Measurements from ENCODE around the gene TNFAIP8L3.
"Not testable (repeated sequence)": the region's sequence is repeated elsewhere in the genome, so short reads cannot be mapped to it uniquely, and the experiment has no call there.

The TNFAIP8L3 gene

GRCh38 chr15:51094606-51095569 lies at the start of gene TNFAIP8L3:
TSS of gene TNFAIP8L3 (minus strand) at chr15:51094906. CDS start at chr15:51094595, 311 bp downstream.
- Histone ChIP-seq H2AFZ (ENCODE audit: low read depth) (peak within 1 kb of the TSS; percentile 49; the same call in 1 of the 2 replicates), H3K27me3 (ENCODE audit: insufficient read depth, low read depth) (no peaks in the 10 kb centered on the region), H3K79me2 (ENCODE audit: insufficient read depth, low read depth) (no peaks in the 10 kb centered on the region), H3K36me3 (ENCODE audit: insufficient read depth) (no peaks in the 10 kb centered on the region), H3K4me3 (IDR thresholded peaks at IDR 0.05; ENCODE audit: insufficient read depth, low read depth, low read length) (no peak within 1 kb of the TSS), H3K27ac (no peak within 1 kb of the TSS), H4K20me1 (ENCODE audit: insufficient read depth) (no peaks in the 10 kb centered on the region), H3K4me1 (ENCODE audit: low read depth, poor library complexity, severe bottlenecking) (no peaks in the 10 kb centered on the region), H3K4me2 (no peak within 1 kb of the TSS), H3K9ac (no peak within 1 kb of the TSS)
- no peak for TF ChIP-seq CTCF (conservative IDR thresholded peaks at IDR 0.05; ENCODE audit: low read depth, low read length)

- H3K79me2 ChIP-seq (ENCODE audit: insufficient read depth, low read depth), result no peaks in the 10 kb centered on the region
- no peak for TF ChIP-seq CTCF (conservative IDR thresholded peaks at IDR 0.05; ENCODE audit: low read depth, low read length)
- no peaks in the 10 kb centered on the region for H4K20me1 ChIP-seq (ENCODE audit: insufficient read depth)
- no peak overlapping the region for H3K4me2 ChIP-seq
- H3K4me3 ChIP-seq (IDR thresholded peaks at IDR 0.05; ENCODE audit: insufficient read depth, low read depth, low read length), result no peak overlapping the region
- no peaks in the 10 kb centered on the region for H3K4me1 ChIP-seq (ENCODE audit: low read depth, poor library complexity, severe bottlenecking)
- H3K27ac ChIP-seq, result no peak overlapping the region
- H2AFZ ChIP-seq (ENCODE audit: low read depth), result no peak overlapping the region
- H3K27me3 ChIP-seq (ENCODE audit: insufficient read depth, low read depth), result no peaks in the 10 kb centered on the region
- H3K36me3 ChIP-seq (ENCODE audit: insufficient read depth), result no peaks in the 10 kb centered on the region
- H3K9ac ChIP-seq, result no peak overlapping the region
These were observed 49.4 kb upstream of the TNFAIP8L3 start for GRCh38 chr15:51144021-51144532.

GRCh38 chr15:51140347-51140746 lies 45.6 kb upstream of the TNFAIP8L3 start:
- not testable (repeated sequence) for H3K27ac ChIP-seq; H3K4me3 ChIP-seq (IDR thresholded peaks at IDR 0.05; ENCODE audit: insufficient read depth, low read depth, low read length); H3K9ac ChIP-seq; H3K79me2 ChIP-seq (ENCODE audit: insufficient read depth, low read depth); H3K36me3 ChIP-seq (ENCODE audit: insufficient read depth); H3K27me3 ChIP-seq (ENCODE audit: insufficient read depth, low read depth); H3K4me1 ChIP-seq (ENCODE audit: low read depth, poor library complexity, severe bottlenecking); H3K4me2 ChIP-seq; H2AFZ ChIP-seq (ENCODE audit: low read depth); H4K20me1 ChIP-seq (ENCODE audit: insufficient read depth)

- no peak for TF ChIP-seq CTCF (conservative IDR thresholded peaks at IDR 0.05; ENCODE audit: low read depth, low read length)
- Histone ChIP-seq H3K9ac (no peak overlapping the region), H3K4me2 (no peak overlapping the region), H2AFZ (ENCODE audit: low read depth) (no peak overlapping the region), H3K27ac (no peak overlapping the region), H3K4me1 (ENCODE audit: low read depth, poor library complexity, severe bottlenecking) (no peaks in the 10 kb centered on the region), H3K27me3 (ENCODE audit: insufficient read depth, low read depth) (no peaks in the 10 kb centered on the region), H3K36me3 (ENCODE audit: insufficient read depth) (no peaks in the 10 kb centered on the region), H3K79me2 (ENCODE audit: insufficient read depth, low read depth) (no peaks in the 10 kb centered on the region), H3K4me3 (IDR thresholded peaks at IDR 0.05; ENCODE audit: insufficient read depth, low read depth, low read length) (no peak overlapping the region), H4K20me1 (ENCODE audit: insufficient read depth) (no peaks in the 10 kb centered on the region)
These were observed 44.4 kb upstream of the TNFAIP8L3 start for GRCh38 chr15:51139091-51139490.

Measured in KMS-11 (cell line).